AG04450 (cell line): ENCODE results near the gene THBS1. TPM values are rescaled to one million over a fixed set of nuclear protein-coding genes. Genes with fewer than 3 reads are reported as not detected.

Experiments
- CTCF ChIA-PET: fragments of 300-600, 350-600 bp; formaldehyde crosslinking; extraction: SDS; loops from one replicate; lab custom pipeline; 2022; ENCODE audit warnings: antibody characterized with exemption, inconsistent platforms; lab: Charles Lee
- POLR2A ChIA-PET: fragments of 350-600 bp; formaldehyde crosslinking; extraction: SDS; loops from one replicate; lab custom pipeline; 2021; ENCODE audit warnings: antibody characterized with exemption, inconsistent platforms; lab: Yijun Ruan, JAX
- DNase-seq: peaks from one replicate; pipeline ENCODE4 v3.0.0-alpha.2; 2011; ENCODE audit warnings: low read depth, low spot score
- H3K27ac ChIP-seq: one replicate; pipeline ENCODE4 v1.5.1; 2012; ENCODE audit warnings: low read depth, low read length, control low read depth
- H3K27me3 ChIP-seq: one replicate; pipeline ENCODE4 v1.6.0; 2012; ENCODE audit warnings: low read length; ENCODE audit not compliant: control insufficient read depth, insufficient read depth
- H3K4me3 ChIP-seq: 2 replicates; pipeline ENCODE4 v1.5.1; 2011; ENCODE audit warnings: mild to moderate bottlenecking, low read depth, low read length, control low read depth
- H3K9me3 ChIP-seq: 2 replicates; pipeline ENCODE4 v1.5.1; 2012; ENCODE audit warnings: low read length; ENCODE audit not compliant: control insufficient read depth, insufficient read depth
- polyA plus RNA-seq: library from polyadenylated mRNA; depleted of rRNA; stranded (reverse); fragments of >200 nt; gene quantifications from 2 replicates; pipeline ENCODE4 v1.2.3, GENCODE V29; 2011
- TF ChIP-seq, protein P1 (sequence below): IDR thresholded peaks from 2 replicates; pipeline ENCODE4 v1.5.1; 2011; ENCODE audit warnings: low read depth, low read length, control low read depth, inconsistent platforms

Gene THBS1
- polyA plus RNA-seq, 1 experiment: 686 TPM

DNA sequence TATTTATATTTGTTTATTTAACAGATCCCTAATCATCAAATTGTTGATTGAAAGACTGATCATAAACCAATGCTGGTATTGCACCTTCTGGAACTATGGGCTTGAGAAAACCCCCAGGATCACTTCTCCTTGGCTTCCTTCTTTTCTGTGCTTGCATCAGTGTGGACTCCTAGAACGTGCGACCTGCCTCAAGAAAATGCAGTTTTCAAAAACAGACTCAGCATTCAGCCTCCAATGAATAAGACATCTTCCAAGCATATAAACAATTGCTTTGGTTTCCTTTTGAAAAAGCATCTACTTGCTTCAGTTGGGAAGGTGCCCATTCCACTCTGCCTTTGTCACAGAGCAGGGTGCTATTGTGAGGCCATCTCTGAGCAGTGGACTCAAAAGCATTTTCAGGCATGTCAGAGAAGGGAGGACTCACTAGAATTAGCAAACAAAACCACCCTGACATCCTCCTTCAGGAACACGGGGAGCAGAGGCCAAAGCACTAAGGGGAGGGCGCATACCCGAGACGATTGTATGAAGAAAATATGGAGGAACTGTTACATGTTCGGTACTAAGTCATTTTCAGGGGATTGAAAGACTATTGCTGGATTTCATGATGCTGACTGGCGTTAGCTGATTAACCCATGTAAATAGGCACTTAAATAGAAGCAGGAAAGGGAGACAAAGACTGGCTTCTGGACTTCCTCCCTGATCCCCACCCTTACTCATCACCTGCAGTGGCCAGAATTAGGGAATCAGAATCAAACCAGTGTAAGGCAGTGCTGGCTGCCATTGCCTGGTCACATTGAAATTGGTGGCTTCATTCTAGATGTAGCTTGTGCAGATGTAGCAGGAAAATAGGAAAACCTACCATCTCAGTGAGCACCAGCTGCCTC is 14.7 kb downstream of the THBS1 start:
- DNase-seq: no peak
- H3K27me3 ChIP-seq: no peaks in the 10 kb centered on the region
- POLR2A ChIA-PET: interaction anchor here (0.6 to 1.3 kb wide), 4 partner anchors 9 to 696 kb away, joined by 3 to 9 read pairs (median 4); no protein-coding TSS in a partner anchor
- no peak overlapping the region for H3K4me3 ChIP-seq
- CTCF ChIA-PET: no interaction called here
- no peaks in the 10 kb centered on the region for H3K9me3 ChIP-seq
- peak overlapping the region; percentile 42 for H3K27ac ChIP-seq
- TF ChIP-seq, protein P1, sequence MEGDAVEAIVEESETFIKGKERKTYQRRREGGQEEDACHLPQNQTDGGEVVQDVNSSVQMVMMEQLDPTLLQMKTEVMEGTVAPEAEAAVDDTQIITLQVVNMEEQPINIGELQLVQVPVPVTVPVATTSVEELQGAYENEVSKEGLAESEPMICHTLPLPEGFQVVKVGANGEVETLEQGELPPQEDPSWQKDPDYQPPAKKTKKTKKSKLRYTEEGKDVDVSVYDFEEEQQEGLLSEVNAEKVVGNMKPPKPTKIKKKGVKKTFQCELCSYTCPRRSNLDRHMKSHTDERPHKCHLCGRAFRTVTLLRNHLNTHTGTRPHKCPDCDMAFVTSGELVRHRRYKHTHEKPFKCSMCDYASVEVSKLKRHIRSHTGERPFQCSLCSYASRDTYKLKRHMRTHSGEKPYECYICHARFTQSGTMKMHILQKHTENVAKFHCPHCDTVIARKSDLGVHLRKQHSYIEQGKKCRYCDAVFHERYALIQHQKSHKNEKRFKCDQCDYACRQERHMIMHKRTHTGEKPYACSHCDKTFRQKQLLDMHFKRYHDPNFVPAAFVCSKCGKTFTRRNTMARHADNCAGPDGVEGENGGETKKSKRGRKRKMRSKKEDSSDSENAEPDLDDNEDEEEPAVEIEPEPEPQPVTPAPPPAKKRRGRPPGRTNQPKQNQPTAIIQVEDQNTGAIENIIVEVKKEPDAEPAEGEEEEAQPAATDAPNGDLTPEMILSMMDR: no peak

DNA sequence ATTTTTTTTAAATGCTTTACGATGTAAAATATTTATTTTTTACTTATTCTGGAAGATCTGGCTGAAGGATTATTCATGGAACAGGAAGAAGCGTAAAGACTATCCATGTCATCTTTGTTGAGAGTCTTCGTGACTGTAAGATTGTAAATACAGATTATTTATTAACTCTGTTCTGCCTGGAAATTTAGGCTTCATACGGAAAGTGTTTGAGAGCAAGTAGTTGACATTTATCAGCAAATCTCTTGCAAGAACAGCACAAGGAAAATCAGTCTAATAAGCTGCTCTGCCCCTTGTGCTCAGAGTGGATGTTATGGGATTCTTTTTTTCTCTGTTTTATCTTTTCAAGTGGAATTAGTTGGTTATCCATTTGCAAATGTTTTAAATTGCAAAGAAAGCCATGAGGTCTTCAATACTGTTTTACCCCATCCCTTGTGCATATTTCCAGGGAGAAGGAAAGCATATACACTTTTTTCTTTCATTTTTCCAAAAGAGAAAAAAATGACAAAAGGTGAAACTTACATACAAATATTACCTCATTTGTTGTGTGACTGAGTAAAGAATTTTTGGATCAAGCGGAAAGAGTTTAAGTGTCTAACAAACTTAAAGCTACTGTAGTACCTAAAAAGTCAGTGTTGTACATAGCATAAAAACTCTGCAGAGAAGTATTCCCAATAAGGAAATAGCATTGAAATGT is 15.6 kb downstream of the THBS1 start:
- POLR2A ChIA-PET: interaction anchor here (0.6 to 1.3 kb wide), 2 partner anchors 9 to 12 kb away, joined by 3 to 5 read pairs; no protein-coding TSS in a partner anchor
- Histone ChIP-seq H3K4me3 (no peak overlapping the region), H3K27me3 (no peaks in the 10 kb centered on the region), H3K27ac (no peak overlapping the region), H3K9me3 (no peaks in the 10 kb centered on the region)
- CTCF ChIA-PET: no interaction called here
- no peak for DNase-seq
- TF ChIP-seq, protein P1: no peak

DNA sequence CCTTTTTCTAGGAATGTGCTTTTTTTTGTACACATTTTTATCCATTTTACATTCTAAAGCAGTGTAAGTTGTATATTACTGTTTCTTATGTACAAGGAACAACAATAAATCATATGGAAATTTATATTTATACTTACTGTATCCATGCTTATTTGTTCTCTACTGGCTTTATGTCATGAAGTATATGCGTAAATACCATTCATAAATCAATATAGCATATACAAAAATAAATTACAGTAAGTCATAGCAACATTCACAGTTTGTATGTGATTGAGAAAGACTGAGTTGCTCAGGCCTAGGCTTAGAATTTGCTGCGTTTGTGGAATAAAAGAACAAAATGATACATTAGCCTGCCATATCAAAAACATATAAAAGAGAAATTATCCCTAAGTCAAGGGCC is 16.5 kb downstream of the THBS1 start:
- no peaks in the 10 kb centered on the region for H3K9me3 ChIP-seq
- CTCF ChIA-PET: no interaction called here
- POLR2A ChIA-PET: interaction anchor here (1.3 kb wide), 1 partner anchor 10 kb away, joined by 3 read pairs; no protein-coding TSS in a partner anchor
- DNase-seq: no peak
- TF ChIP-seq, protein P1: no peak
- H3K27me3 ChIP-seq: no peaks in the 10 kb centered on the region
- no peak overlapping the region for H3K27ac ChIP-seq
- no peak overlapping the region for H3K4me3 ChIP-seq

DNA sequence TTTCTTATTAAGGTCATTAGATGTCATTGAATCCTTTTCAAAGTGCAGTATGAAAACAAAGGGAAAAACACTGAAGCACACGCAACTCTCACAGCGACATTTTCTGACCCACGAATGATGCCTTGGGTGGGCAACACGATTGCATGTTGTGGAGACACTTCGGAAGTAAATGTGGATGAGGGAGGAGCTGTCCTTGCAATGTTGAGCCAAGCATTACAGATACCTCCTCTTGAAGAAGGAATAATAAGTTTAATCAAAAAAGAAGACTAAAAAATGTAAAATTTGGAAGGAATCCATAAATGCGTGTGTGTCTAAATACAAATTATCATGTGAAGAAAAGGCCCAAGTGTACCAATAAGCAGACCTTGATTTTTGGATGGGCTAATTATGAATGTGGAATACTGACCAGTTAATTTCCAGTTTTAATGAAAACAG is 16.9 kb downstream of the THBS1 start:
- ChIA-PET CTCF (interaction anchor here (2.6 kb wide), 1 partner anchor 160 kb away, joined by 24 read pairs; no protein-coding TSS in a partner anchor), POLR2A (interaction anchor here (1.4 to 1.5 kb wide), 2 partner anchors 16 to 293 kb away, joined by 3 to 11 read pairs; partner anchors contain the start of gene THBS1)
- TF ChIP-seq, protein P1: no peak
- no peak for DNase-seq
- Histone ChIP-seq H3K9me3 (no peaks in the 10 kb centered on the region), H3K4me3 (no peak overlapping the region), H3K27ac (no peak overlapping the region), H3K27me3 (no peaks in the 10 kb centered on the region)
